Measurements from ENCODE around the gene DUOX2. TPM values are rescaled to one million over a fixed set of nuclear protein-coding genes. Genes with fewer than 3 reads are reported as not detected.
"Not testable (repeated sequence)": the region's sequence is repeated elsewhere in the genome, so short reads cannot be mapped to it uniquely, and the experiment has no call there.

DUOX2 gene
- total RNA-seq, 1 experiment from 2014 or later: 0.30 TPM

- ChIA-PET CTCF (interaction anchor here (1.2 kb wide), 1 partner anchor 68 kb away, joined by 3 read pairs; no protein-coding TSS in a partner anchor), POLR2A (no interaction called here)
- Mint-ChIP-seq H3K36me3 (ENCODE audit: insufficient read depth, unreplicated experiment) (peaks cover 14% of the 10 kb centered on the region), H3K27ac (ENCODE audit: low read depth, unreplicated experiment) (no peak overlapping the region), H3K4me3 (ENCODE audit: unreplicated experiment) (no peak overlapping the region), H3K27me3 (ENCODE audit: insufficient read depth, unreplicated experiment) (no peaks in the 10 kb centered on the region), H3K9me3 (ENCODE audit: unreplicated experiment) (no peaks in the 10 kb centered on the region), H3K4me1 (ENCODE audit: insufficient read depth, unreplicated experiment) (no peaks in the 10 kb centered on the region)
- TF ChIP-seq CTCF (IDR thresholded peaks at IDR 0.05; ENCODE audit: unreplicated experiment): no peak
- BruUV-seq (replicated peaks): no TSS peak
- intact Hi-C loops (cut with micrococcal nuclease): no loop called here
- no peak for DNase-seq (ENCODE audit: unreplicated experiment)
Observed at GRCh38 chr15:45050587-45050986, 63.4 kb downstream of the DUOX2 start.

- Mint-ChIP-seq H3K36me3 (ENCODE audit: insufficient read depth, unreplicated experiment) (peaks cover 21% of the 10 kb centered on the region), H3K27me3 (ENCODE audit: insufficient read depth, unreplicated experiment) (no peaks in the 10 kb centered on the region)
Observed at GRCh38 chr15:45048794-45049631, 65.0 kb downstream of the DUOX2 start.

GRCh38 chr15:45048449-45048793, 65.6 kb downstream of the DUOX2 start:
- peaks cover 25% of the 10 kb centered on the region for H3K36me3 Mint-ChIP-seq (ENCODE audit: insufficient read depth, unreplicated experiment)
- CTCF ChIA-PET: interaction anchor here (1.2 kb wide), 1 partner anchor 11 kb away, joined by 4 read pairs; no protein-coding TSS in a partner anchor
- H3K4me1 Mint-ChIP-seq (ENCODE audit: insufficient read depth, unreplicated experiment); intact Hi-C loops (cut with micrococcal nuclease); H3K27me3 Mint-ChIP-seq (ENCODE audit: insufficient read depth, unreplicated experiment); BruUV-seq (replicated peaks); DNase-seq (ENCODE audit: unreplicated experiment); H3K27ac Mint-ChIP-seq (ENCODE audit: low read depth, unreplicated experiment); H3K9me3 Mint-ChIP-seq (ENCODE audit: unreplicated experiment); H3K4me3 Mint-ChIP-seq (ENCODE audit: unreplicated experiment); POLR2A ChIA-PET: not testable (repeated sequence)

More at GRCh38 chr15:45048794-45049631, 65.0 kb downstream of the DUOX2 start:
- no peak for DNase-seq (ENCODE audit: unreplicated experiment)
- Mint-ChIP-seq H3K9me3 (ENCODE audit: unreplicated experiment) (no peaks in the 10 kb centered on the region), H3K4me1 (ENCODE audit: insufficient read depth, unreplicated experiment) (no peaks in the 10 kb centered on the region), H3K27ac (ENCODE audit: low read depth, unreplicated experiment) (no peak overlapping the region), H3K4me3 (ENCODE audit: unreplicated experiment) (no peak overlapping the region)
- ChIA-PET CTCF (interaction anchor here (0.6 to 1.2 kb wide), 2 partner anchors 11 to 80 kb away, joined by 3 to 4 read pairs; no protein-coding TSS in a partner anchor), POLR2A (no interaction called here)
- intact Hi-C loops (cut with micrococcal nuclease): no loop called here
- TF ChIP-seq CTCF (IDR thresholded peaks at IDR 0.05; ENCODE audit: unreplicated experiment): no peak
- BruUV-seq (replicated peaks): no TSS peak

GRCh38 chr15:45044270-45044669, 69.7 kb downstream of the DUOX2 start:
- BruUV-seq (replicated peaks); H3K4me3 Mint-ChIP-seq (ENCODE audit: unreplicated experiment); H3K27me3 Mint-ChIP-seq (ENCODE audit: insufficient read depth, unreplicated experiment); H3K27ac Mint-ChIP-seq (ENCODE audit: low read depth, unreplicated experiment); intact Hi-C loops (cut with micrococcal nuclease); H3K9me3 Mint-ChIP-seq (ENCODE audit: unreplicated experiment); DNase-seq (ENCODE audit: unreplicated experiment); H3K4me1 Mint-ChIP-seq (ENCODE audit: insufficient read depth, unreplicated experiment); CTCF ChIA-PET; POLR2A ChIA-PET: not testable (repeated sequence)
- peaks cover 18% of the 10 kb centered on the region for H3K36me3 Mint-ChIP-seq (ENCODE audit: insufficient read depth, unreplicated experiment)

GRCh38 chr15:45042859-45043258, 71.1 kb downstream of the DUOX2 start:
- CTCF ChIA-PET; H3K4me1 Mint-ChIP-seq (ENCODE audit: insufficient read depth, unreplicated experiment); POLR2A ChIA-PET: not testable (repeated sequence)

More at GRCh38 chr15:45042859-45043258, 71.1 kb downstream of the DUOX2 start:
- BruUV-seq (replicated peaks); H3K27ac Mint-ChIP-seq (ENCODE audit: low read depth, unreplicated experiment); H3K27me3 Mint-ChIP-seq (ENCODE audit: insufficient read depth, unreplicated experiment); intact Hi-C loops (cut with micrococcal nuclease); DNase-seq (ENCODE audit: unreplicated experiment); H3K4me3 Mint-ChIP-seq (ENCODE audit: unreplicated experiment); H3K9me3 Mint-ChIP-seq (ENCODE audit: unreplicated experiment): not testable (repeated sequence)
- peaks cover 12% of the 10 kb centered on the region for H3K36me3 Mint-ChIP-seq (ENCODE audit: insufficient read depth, unreplicated experiment)

Other genes with a start within 250 kb of the DUOX2 start
- gene TERB2, start 157.5 kb downstream of the DUOX2 start, total RNA-seq (2022): not detected in 2 replicates
- gene SORD, start 91.0 kb downstream of the DUOX2 start, total RNA-seq (2022): 14.7 and 27.7 TPM in 2 replicates
- gene DUOXA2, start 154 bp upstream of the DUOX2 start, total RNA-seq (2022): not detected in 2 replicates
- 1.3 and 3.0 TPM in 2 replicates for gene DUOXA1, start 15.7 kb upstream of the DUOX2 start, total RNA-seq (2022)
- 15.1 and 16.9 TPM in 2 replicates for gene DUOX1, start 15.8 kb upstream of the DUOX2 start, total RNA-seq (2022)
- gene SHF, start 73.8 kb upstream of the DUOX2 start, total RNA-seq (2022): 0.34 and 0.44 TPM in 2 replicates
- not detected in 2 replicates for gene SLC28A2, start 138.1 kb upstream of the DUOX2 start, total RNA-seq (2022)